CD8-positive, alpha-beta memory T cell (primary cell): ENCODE data around the gene SUGP2. TPM values are rescaled to one million over a fixed set of nuclear protein-coding genes. Genes with fewer than 3 reads are reported as not detected.

Source experiments
- CTCF ChIA-PET: fragments of 350-600 bp; sonication (Branson Sonifier 250); formaldehyde crosslinking; loops from one replicate; lab custom pipeline; 2021; ENCODE audit warnings: antibody characterized with exemption; lab: Charles Lee
- POLR2A ChIA-PET: fragments of 350-600 bp; sonication (Branson Sonifier 250); formaldehyde crosslinking; loops from one replicate; lab custom pipeline; 2021; ENCODE audit warnings: antibody characterized with exemption; lab: Charles Lee
- DNase-seq, 5 donors: peaks; one replicate each; pipeline versions ENCODE4 v3.0.0 to v3.0.0-alpha.2; 2020 to 2022; ENCODE audit warnings: mixed read lengths in 1 of 5
- H3K27ac ChIP-seq: one replicate; pipeline ENCODE4 v1.7.0; 2013; ENCODE audit warnings: low read depth, mild to moderate bottlenecking, low read length, moderate library complexity
- H3K27me3 ChIP-seq: 2 replicates; pipeline ENCODE4 v1.7.0; 2013; ENCODE audit warnings: low read length, mild to moderate bottlenecking; ENCODE audit not compliant: insufficient read depth, poor library complexity, severe bottlenecking
- H3K36me3 ChIP-seq: 2 replicates; pipeline ENCODE4 v1.7.0; 2013; ENCODE audit warnings: mild to moderate bottlenecking, low read length, moderate library complexity; ENCODE audit not compliant: insufficient read depth
- H3K4me1 ChIP-seq: 2 replicates; pipeline ENCODE4 v1.7.0; 2013; ENCODE audit warnings: mild to moderate bottlenecking, low read length, moderate library complexity; ENCODE audit not compliant: insufficient read depth
- H3K4me3 ChIP-seq: 2 replicates; pipeline ENCODE4 v1.7.0; 2013; ENCODE audit warnings: mild to moderate bottlenecking, low read length
- H3K9me3 ChIP-seq: 2 replicates; pipeline ENCODE4 v1.7.0; 2013; ENCODE audit warnings: mild to moderate bottlenecking, low read length
- H3K27ac Mint-ChIP-seq, 8 donors: one replicate each; pipeline ENCODE4 v1.8.0; 2020 to 2021; ENCODE audit warnings: mixed read lengths in 8 of 8, mild to moderate bottlenecking in 6 of 8, inconsistent platforms in 3 of 8, moderate library complexity in 3 of 8
- H3K27me3 Mint-ChIP-seq, 2 donors: one replicate each; pipeline ENCODE4 v1.8.0; 2020 to 2021; ENCODE audit warnings: mixed read lengths in 2 of 2, mild to moderate bottlenecking in 1 of 2, moderate library complexity in 1 of 2
- H3K36me3 Mint-ChIP-seq, 3 donors: one replicate each; pipeline ENCODE4 v1.8.0; 2020 to 2021; ENCODE audit warnings: mixed read lengths in 3 of 3, inconsistent platforms in 1 of 3, mild to moderate bottlenecking in 1 of 3
- H3K4me1 Mint-ChIP-seq, 3 donors: one replicate each; pipeline ENCODE4 v1.8.0; 2020 to 2021; ENCODE audit warnings: mixed read lengths in 3 of 3, inconsistent platforms in 1 of 3, mild to moderate bottlenecking in 1 of 3
- H3K4me3 Mint-ChIP-seq, 7 donors: one replicate each; pipeline ENCODE4 v1.8.0; 2020 to 2021; ENCODE audit warnings: mixed read lengths in 7 of 7, mild to moderate bottlenecking in 6 of 7, moderate library complexity in 4 of 7, inconsistent platforms in 2 of 7
- H3K9me3 Mint-ChIP-seq, 5 donors: one replicate each; pipeline ENCODE4 v1.8.0; 2020 to 2022; ENCODE audit warnings: mixed read lengths in 5 of 5, mild to moderate bottlenecking in 3 of 5, moderate library complexity in 2 of 5, inconsistent platforms in 1 of 5
- polyA plus RNA-seq: library from polyadenylated mRNA; unstranded; fragments of 300-500 nt; fragmentation: Illumina TruSeq; gene quantifications from one replicate; pipeline ENCODE4 v1.2.3, GENCODE V29; 2021
- total RNA-seq, 2 experiments: library from RNA; stranded (reverse); gene quantifications; one replicate each; pipeline ENCODE4 v1.2.3, GENCODE V29; 2021

The SUGP2 gene
- total and polyA plus RNA-seq, 3 experiments from 2014 or later = 10.0 to 81.2 (median 77.6) TPM

- H3K4me3 ChIP-seq = no peak overlapping the region
- no peak overlapping the region for H3K27ac ChIP-seq
- CTCF ChIA-PET = no interaction called here
- H3K4me1 Mint-ChIP-seq = peaks cover 3 to 31% (median 11%) of the 10 kb centered on the region in 3 donors
- H3K36me3 Mint-ChIP-seq = no peaks in the 10 kb centered on the region
- POLR2A ChIA-PET = interaction anchor here (0.5 kb wide), 1 partner anchor 15 kb away, joined by 7 read pairs; no protein-coding TSS in a partner anchor
- H3K4me3 Mint-ChIP-seq = no peak overlapping the region
- H3K27me3 Mint-ChIP-seq = peaks cover 18 to 27% of the 10 kb centered on the region in 2 donors
- peaks cover 5% of the 10 kb centered on the region for H3K4me1 ChIP-seq
- no peaks in the 10 kb centered on the region for H3K36me3 ChIP-seq
- DNase-seq = no peak
- H3K9me3 Mint-ChIP-seq = no peaks in the 10 kb centered on the region
- H3K27ac Mint-ChIP-seq = no peak overlapping the region
- H3K27me3 ChIP-seq = peaks cover 5% of the 10 kb centered on the region
- H3K9me3 ChIP-seq = no peaks in the 10 kb centered on the region
Observed at GRCh38 chr19:18945297-18945696, 88.0 kb downstream of the SUGP2 start.

GRCh38 chr19:18943465-18943864 is 89.9 kb downstream of the SUGP2 start:
- H3K27me3 ChIP-seq = peaks cover 5% of the 10 kb centered on the region
- H3K27ac Mint-ChIP-seq = peak overlapping the region in 1 of 8 donors; percentile 58
- H3K27ac ChIP-seq = no peak overlapping the region
- H3K4me1 Mint-ChIP-seq = peaks cover 10 to 29% (median 10%) of the 10 kb centered on the region in 3 donors
- peaks cover 6% of the 10 kb centered on the region for H3K4me1 ChIP-seq
- peaks cover 27 to 42% of the 10 kb centered on the region in 2 donors for H3K27me3 Mint-ChIP-seq
- no peaks in the 10 kb centered on the region for H3K36me3 ChIP-seq
- no peaks in the 10 kb centered on the region for H3K9me3 Mint-ChIP-seq
- peak overlapping the region in 1 of 7 donors; percentile 11 for H3K4me3 Mint-ChIP-seq
- no peaks in the 10 kb centered on the region for H3K36me3 Mint-ChIP-seq
- H3K4me3 ChIP-seq = no peak overlapping the region
- ChIA-PET POLR2A (no interaction called here), CTCF (interaction anchor here (0.9 kb wide), 1 partner anchor 12 kb away, joined by 3 read pairs; no protein-coding TSS in a partner anchor)
- no peaks in the 10 kb centered on the region for H3K9me3 ChIP-seq
- no peak for DNase-seq

GRCh38 chr19:18942692-18943091 is 90.6 kb downstream of the SUGP2 start:
- Histone ChIP-seq H3K27ac (no peak overlapping the region), H3K4me1 (peaks cover 6% of the 10 kb centered on the region), H3K9me3 (no peaks in the 10 kb centered on the region), H3K4me3 (no peak overlapping the region), H3K36me3 (no peaks in the 10 kb centered on the region), H3K27me3 (peaks cover 5% of the 10 kb centered on the region)
- Mint-ChIP-seq H3K4me1 (peaks cover 10 to 26% (median 10%) of the 10 kb centered on the region in 3 donors), H3K27ac (no peak overlapping the region), H3K36me3 (no peaks in the 10 kb centered on the region), H3K9me3 (no peaks in the 10 kb centered on the region), H3K4me3 (peak overlapping the region in 4 of 7 donors; percentile 35 to 76 (median 62)), H3K27me3 (peaks cover 24 to 40% of the 10 kb centered on the region in 2 donors)
- CTCF ChIA-PET = no interaction called here
- DNase-seq = no peak
- POLR2A ChIA-PET = no interaction called here

DNA sequence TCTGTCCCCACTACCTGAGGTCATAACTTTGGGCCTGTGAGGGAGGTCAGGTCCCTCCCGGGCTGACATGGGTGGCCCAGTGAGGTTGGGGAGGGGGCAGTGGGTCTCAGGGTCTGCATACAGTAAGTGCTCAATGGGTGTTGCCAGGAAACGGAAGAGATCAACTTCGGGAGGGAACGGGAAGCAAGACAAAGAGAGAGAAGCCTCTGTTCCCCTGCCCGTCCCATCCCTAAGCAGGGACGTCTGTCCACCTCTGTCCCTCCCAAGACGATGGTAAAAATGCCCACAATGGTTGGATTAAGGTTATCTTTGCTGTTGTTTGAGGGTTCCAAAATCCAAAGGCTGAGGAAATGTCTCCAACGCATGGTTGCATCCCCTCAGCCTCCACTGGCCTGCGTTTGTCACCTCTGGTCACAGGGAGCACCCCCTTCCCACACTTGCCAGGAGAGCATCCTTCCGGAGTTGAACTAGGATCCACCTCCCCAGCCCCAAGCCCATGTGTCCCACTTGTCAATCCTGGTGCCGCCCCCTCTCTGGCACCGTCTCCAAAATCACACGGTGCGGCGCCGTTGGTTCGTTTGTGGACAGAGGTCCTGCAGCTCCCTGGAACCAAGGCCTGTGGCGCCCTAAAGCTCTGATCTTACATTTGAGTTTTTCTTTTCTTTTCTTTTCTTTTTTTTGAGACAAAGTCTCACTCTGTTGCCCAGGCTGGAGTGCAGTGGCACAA is 91.5 kb downstream of the SUGP2 start:
- Mint-ChIP-seq H3K4me1 (peaks cover 10 to 22% (median 10%) of the 10 kb centered on the region in 3 donors), H3K4me3 (peak overlapping the region; percentile 13 to 76 (median 57)), H3K36me3 (no peaks in the 10 kb centered on the region), H3K27me3 (peaks cover 26 to 41% of the 10 kb centered on the region in 2 donors), H3K9me3 (no peaks in the 10 kb centered on the region), H3K27ac (no peak overlapping the region)
- Histone ChIP-seq H3K36me3 (no peaks in the 10 kb centered on the region), H3K4me3 (no peak overlapping the region), H3K27me3 (peaks cover 5% of the 10 kb centered on the region), H3K27ac (no peak overlapping the region), H3K9me3 (no peaks in the 10 kb centered on the region), H3K4me1 (peaks cover 6% of the 10 kb centered on the region)
- ChIA-PET POLR2A (no interaction called here), CTCF (interaction anchor here (0.9 kb wide), 1 partner anchor 18 kb away, joined by 4 read pairs; no protein-coding TSS in a partner anchor)
- DNase-seq = no peak

Other genes starting within 250 kb of the SUGP2 start
- gene COMP, start 242.2 kb downstream of the SUGP2 start, total RNA-seq = not detected
- not detected for gene COMP, start 242.2 kb downstream of the SUGP2 start, polyA plus RNA-seq
- 10 to 100 TPM; 96.8 to 97.2 TPM for gene UPF1, start 201.6 kb downstream of the SUGP2 start, total RNA-seq
- gene UPF1, start 201.6 kb downstream of the SUGP2 start, polyA plus RNA-seq = 24.6 TPM
- gene CERS1, start 137.4 kb downstream of the SUGP2 start, total RNA-seq = not detected
- gene CERS1, start 137.4 kb downstream of the SUGP2 start, polyA plus RNA-seq = not detected
- gene COPE, start 114.1 kb downstream of the SUGP2 start, total RNA-seq = 100 to 1,000 TPM; 177 to 184 TPM
- gene COPE, start 114.1 kb downstream of the SUGP2 start, polyA plus RNA-seq = 300 TPM
- 10 to 100 TPM; 92.5 to 95.1 TPM for gene DDX49, start 113.8 kb downstream of the SUGP2 start, total RNA-seq
- 28.5 TPM for gene DDX49, start 113.8 kb downstream of the SUGP2 start, polyA plus RNA-seq
- 1 to 10 TPM; 1.2 to 1.3 TPM for gene HOMER3, start 92.3 kb downstream of the SUGP2 start, total RNA-seq
- 0.58 TPM for gene HOMER3, start 92.3 kb downstream of the SUGP2 start, polyA plus RNA-seq
- 10 to 100 TPM; 57.6 to 61.9 TPM for gene ARMC6, start 86 bp upstream of the SUGP2 start, total RNA-seq
- gene ARMC6, start 86 bp upstream of the SUGP2 start, polyA plus RNA-seq = 34.1 TPM
- gene SLC25A42, start 30.5 kb upstream of the SUGP2 start, total RNA-seq = 10 to 100 TPM; 10.4 to 11.3 TPM
- gene SLC25A42, start 30.5 kb upstream of the SUGP2 start, polyA plus RNA-seq = 19.3 TPM
- 10 to 100 TPM; 27.7 to 30.6 TPM for gene TMEM161A, start 105.0 kb upstream of the SUGP2 start, total RNA-seq
- 30.1 TPM for gene TMEM161A, start 105.0 kb upstream of the SUGP2 start, polyA plus RNA-seq
- gene MEF2B, start 136.7 kb upstream of the SUGP2 start, total RNA-seq = 1 to 10 TPM; 1.5 to 2.0 TPM
- not detected for gene MEF2B, start 136.7 kb upstream of the SUGP2 start, polyA plus RNA-seq
- gene BORCS8, start 158.6 kb upstream of the SUGP2 start, total RNA-seq = 10 to 100 TPM; 37.3 to 40.1 TPM
- gene BORCS8, start 158.6 kb upstream of the SUGP2 start, polyA plus RNA-seq = 18.7 TPM
- gene RFXANK, start 158.7 kb upstream of the SUGP2 start, total RNA-seq = 100 to 1,000 TPM in 1 of 2 experiments, 10 to 100 TPM in 1; 98.4 to 101 TPM
- gene RFXANK, start 158.7 kb upstream of the SUGP2 start, polyA plus RNA-seq = 71.2 TPM
- 10 to 100 TPM; 59.5 to 60.7 TPM for gene NR2C2AP, start 169.9 kb upstream of the SUGP2 start, total RNA-seq
- 35.4 TPM for gene NR2C2AP, start 169.9 kb upstream of the SUGP2 start, polyA plus RNA-seq
- under 1 TPM in 1 of 2 experiments, not detected in 1; 0.04 TPM for gene NCAN, start 178.4 kb upstream of the SUGP2 start, total RNA-seq
- not detected for gene NCAN, start 178.4 kb upstream of the SUGP2 start, polyA plus RNA-seq
- not detected for gene TM6SF2, start 239.8 kb upstream of the SUGP2 start, total RNA-seq
- not detected for gene TM6SF2, start 239.8 kb upstream of the SUGP2 start, polyA plus RNA-seq